ENCODE results near the gene FGFR1OP2. TPM values are rescaled to one million over a fixed set of nuclear protein-coding genes. Genes with fewer than 3 reads are reported as not detected.

FGFR1OP2 gene
- total and polyA plus RNA-seq, 2 of the 4 experiments (the other 2 are of a cell fraction), result 26.7 to 31.0 TPM

- in situ Hi-C loops (cut with MboI; ENCODE audit: low sequenced_read_pairs) (no loop called here), intact Hi-C loops (cut with micrococcal nuclease) (no loop called here), dilution Hi-C loops (cut with HindIII; ENCODE audit: low sequenced_read_pairs, unreplicated experiment) (no loop called here)
- DNase-seq, result no peak
- TF ChIP-seq MXI1 (IDR thresholded peaks at IDR 0.05; ENCODE audit: borderline replicate concordance, low read depth, low read length), result no peak
- no peak for TF ChIP-seq FOS (IDR thresholded peaks at IDR 0.05; ENCODE audit: low read depth, low read length)
- Histone ChIP-seq H3K36me3 (ENCODE audit: control insufficient read depth, insufficient read depth, low read length) (peaks cover 10% of the 10 kb centered on the region), H4K5ac (ENCODE audit: low read depth, low read length) (no peak overlapping the region), H4K20me1 (ENCODE audit: insufficient read depth, low read length) (no peaks in the 10 kb centered on the region), H4K91ac (ENCODE audit: insufficient read depth, low read depth, low read length) (no peak overlapping the region), H2AFZ (replicated peaks; ENCODE audit: low read length, poor library complexity) (no peak overlapping the region), H3K9me1 (ENCODE audit: insufficient read depth, low read length) (peaks cover 6% of the 10 kb centered on the region; the same call in 1 of the 2 replicates), H3K14ac (replicated peaks; ENCODE audit: low read depth, low read length) (no peak overlapping the region), H2BK20ac (ENCODE audit: low read depth, low read length) (no peak overlapping the region), H2BK5ac (ENCODE audit: low read depth, low read length, poor library complexity, severe bottlenecking) (no peak overlapping the region), H4K8ac (ENCODE audit: low read depth in 2 of 2, low read length in 2 of 2) (no peak overlapping the region), H2BK15ac (ENCODE audit: low read depth, low read length) (no peak overlapping the region), H3K4ac (ENCODE audit: low read depth, low read length) (no peak overlapping the region), H3K4me1 (ENCODE audit: control insufficient read depth, insufficient read depth, low read length) (no peaks in the 10 kb centered on the region), H3K4me3 (ENCODE audit: insufficient read depth, low read depth, low read length) (no peak overlapping the region), H3K27ac (ENCODE audit: insufficient read depth, low read length) (no peak overlapping the region), H3K18ac (ENCODE audit: low read depth, low read length) (no peak overlapping the region), H2BK120ac (ENCODE audit: low read depth, low read length) (no peak overlapping the region), H3K4me2 (ENCODE audit: low read depth, low read length) (no peak overlapping the region), H3K56ac (ENCODE audit: extremely low read depth, insufficient read depth, low read length) (no peak overlapping the region), H2AK5ac (ENCODE audit: low read depth, low read length) (no peak overlapping the region), H3K27me3 (ENCODE audit: control insufficient read depth, insufficient read depth, low read length) (no peaks in the 10 kb centered on the region), H2AK9ac (replicated peaks; ENCODE audit: low read depth, low read length, poor library complexity) (no peak overlapping the region), H3K9ac (ENCODE audit: low read depth, low read length) (no peak overlapping the region), H3K79me1 (ENCODE audit: low read depth in 1 of 2, low read length in 2 of 2) (peaks cover 0 to 3% of the 10 kb centered on the region in 2 experiments; a peak in 2 of 4 replicates), H3K23ac (ENCODE audit: low read depth, low read length) (no peak overlapping the region), H3K9me3 (ENCODE audit: control insufficient read depth, insufficient read depth, low read length) (no peaks in the 10 kb centered on the region)
- ChIA-PET POLR2A (ENCODE audit: unreplicated experiment) (interaction anchor here (0.7 kb wide), 1 partner anchor 328 kb away, joined by 6 read pairs; no protein-coding TSS in a partner anchor), CTCF (no interaction called here)
- WGBS, 2 experiments (ENCODE audit: extremely low coverage in 2 of 2, insufficient read length in 1 of 2), result no CpG with 5 or more reads among the region's 2 CpGs
- ATAC-seq (ENCODE audit: low read depth), result no peak
- BruUV-seq (replicated peaks), result no TSS peak
Observed at GRCh38 chr12:26995706-26996105, 57.4 kb downstream of the FGFR1OP2 start.

Measured in IMR-90 (cell line).